ENCODE data around the gene TDP1. TPM values are rescaled to one million over a fixed set of nuclear protein-coding genes. Genes with fewer than 3 reads are reported as not detected.
"Not testable (repeated sequence)": the region's sequence is repeated elsewhere in the genome, so short reads cannot be mapped to it uniquely, and the experiment has no call there.

TDP1 gene
- total RNA-seq, 1 donor from 2014 or later: 3.4 TPM

DNA sequence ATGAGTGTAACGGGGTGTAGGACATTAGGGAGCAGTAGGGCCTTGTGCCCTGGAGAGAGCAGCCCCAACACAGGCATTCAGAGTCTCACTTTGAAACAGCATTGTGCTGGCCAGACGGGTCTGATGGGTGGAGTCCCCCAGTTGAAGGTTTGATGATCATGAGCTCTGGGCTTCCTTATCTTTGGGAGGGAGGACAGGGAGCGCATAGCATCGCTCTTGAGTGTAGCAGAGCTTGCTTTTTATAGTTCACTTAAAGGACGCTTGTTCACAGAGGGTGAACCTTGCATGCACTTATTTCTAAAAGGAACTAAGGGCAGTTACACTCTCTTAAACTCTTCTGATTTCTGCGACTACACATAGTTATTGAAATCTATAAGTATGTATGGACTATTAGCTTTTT lies 116.6 kb downstream of the TDP1 start:
- H3K36me3 ChIP-seq: no peaks in the 10 kb centered on the region
- peaks cover 33% of the 10 kb centered on the region for H3K27me3 ChIP-seq (ENCODE audit: low read depth)
- TF ChIP-seq, protein P1, sequence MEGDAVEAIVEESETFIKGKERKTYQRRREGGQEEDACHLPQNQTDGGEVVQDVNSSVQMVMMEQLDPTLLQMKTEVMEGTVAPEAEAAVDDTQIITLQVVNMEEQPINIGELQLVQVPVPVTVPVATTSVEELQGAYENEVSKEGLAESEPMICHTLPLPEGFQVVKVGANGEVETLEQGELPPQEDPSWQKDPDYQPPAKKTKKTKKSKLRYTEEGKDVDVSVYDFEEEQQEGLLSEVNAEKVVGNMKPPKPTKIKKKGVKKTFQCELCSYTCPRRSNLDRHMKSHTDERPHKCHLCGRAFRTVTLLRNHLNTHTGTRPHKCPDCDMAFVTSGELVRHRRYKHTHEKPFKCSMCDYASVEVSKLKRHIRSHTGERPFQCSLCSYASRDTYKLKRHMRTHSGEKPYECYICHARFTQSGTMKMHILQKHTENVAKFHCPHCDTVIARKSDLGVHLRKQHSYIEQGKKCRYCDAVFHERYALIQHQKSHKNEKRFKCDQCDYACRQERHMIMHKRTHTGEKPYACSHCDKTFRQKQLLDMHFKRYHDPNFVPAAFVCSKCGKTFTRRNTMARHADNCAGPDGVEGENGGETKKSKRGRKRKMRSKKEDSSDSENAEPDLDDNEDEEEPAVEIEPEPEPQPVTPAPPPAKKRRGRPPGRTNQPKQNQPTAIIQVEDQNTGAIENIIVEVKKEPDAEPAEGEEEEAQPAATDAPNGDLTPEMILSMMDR (IDR thresholded peaks at IDR 0.05; ENCODE audit: borderline replicate concordance): no peak
- H3K9me3 ChIP-seq (replicated peaks): no peaks in the 10 kb centered on the region
- intact Hi-C loops (cut with micrococcal nuclease): no loop called here
- no peak for DNase-seq
- no peak overlapping the region for H3K4me3 ChIP-seq
- H3K27ac ChIP-seq (replicated peaks): peak overlapping the region; percentile 55
- peaks cover 13% of the 10 kb centered on the region for H3K4me1 ChIP-seq

DNA sequence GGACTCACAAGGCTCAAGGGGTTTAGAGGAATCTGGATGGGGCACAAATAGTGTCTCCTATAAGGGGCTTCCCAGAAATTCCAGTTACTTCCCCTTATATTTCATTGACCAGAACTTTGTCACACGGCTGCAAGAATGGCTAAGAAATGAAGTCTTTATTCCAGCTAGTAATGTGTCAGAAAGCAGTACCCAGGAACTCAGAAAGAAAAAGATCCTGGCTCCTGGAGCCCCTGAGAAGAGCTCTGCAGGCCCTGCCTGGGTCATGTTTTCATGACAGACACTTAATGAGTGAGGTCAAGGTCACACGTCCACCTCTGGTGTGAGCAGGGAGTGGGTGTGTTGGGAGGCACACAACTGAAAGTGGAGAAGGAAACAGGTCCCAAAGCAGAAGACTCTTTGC lies 123.8 kb downstream of the TDP1 start:
- TF ChIP-seq, protein P1 (IDR thresholded peaks at IDR 0.05; ENCODE audit: borderline replicate concordance): no peak
- peaks cover 7% of the 10 kb centered on the region for H3K9me3 ChIP-seq (replicated peaks)
- intact Hi-C loops (cut with micrococcal nuclease): no loop called here

DNA sequence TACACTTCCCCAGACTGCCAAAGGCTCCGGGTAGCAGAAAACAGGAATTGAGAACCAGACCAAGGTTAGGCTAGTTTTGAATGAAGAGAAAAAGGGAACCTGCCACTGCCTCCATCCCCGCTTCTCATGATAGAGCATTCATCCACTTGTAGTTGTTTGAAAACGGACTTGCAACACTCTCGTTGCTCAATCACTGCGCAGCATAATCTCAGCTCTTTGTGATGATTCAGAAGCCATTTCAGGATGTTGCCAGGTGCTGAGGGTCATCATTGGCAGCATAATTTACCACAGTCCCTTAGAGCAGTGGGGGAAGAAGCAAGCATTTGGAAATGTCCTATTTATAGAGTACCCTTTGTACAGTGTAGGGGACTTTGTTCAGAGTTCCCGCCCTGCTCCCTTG lies 131.7 kb downstream of the TDP1 start:
- peak overlapping the region; percentile 65 for H3K27ac ChIP-seq (replicated peaks)

More for the DNA sequence above, 123.8 kb downstream of the TDP1 start:
- Histone ChIP-seq H3K4me3 (no peak overlapping the region), H3K36me3 (no peaks in the 10 kb centered on the region), H3K27ac (replicated peaks) (no peak overlapping the region), H3K27me3 (ENCODE audit: low read depth) (peaks cover 21% of the 10 kb centered on the region), H3K4me1 (no peaks in the 10 kb centered on the region)
- no peak for DNase-seq

DNA sequence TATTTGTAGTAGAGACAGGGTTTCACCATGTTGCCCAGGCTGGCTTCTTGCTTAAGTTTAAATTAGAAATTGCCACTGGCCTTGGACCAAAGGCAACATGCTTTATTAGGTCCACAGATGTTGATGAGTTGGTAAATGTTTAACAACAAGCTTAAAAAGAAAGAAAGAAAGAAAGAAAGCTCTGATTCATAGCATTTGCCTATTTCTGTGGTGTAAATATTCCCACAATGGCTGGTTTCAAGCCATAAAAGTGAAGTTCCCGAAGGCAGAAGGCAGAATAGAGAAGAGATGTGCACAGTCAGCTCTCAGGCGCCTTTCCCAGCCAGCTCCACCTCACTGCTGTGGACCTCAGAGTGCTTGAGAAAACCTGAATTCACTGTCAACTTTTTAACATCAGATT lies 132.4 kb downstream of the TDP1 start:
- intact Hi-C loops (cut with micrococcal nuclease): no loop called here
- no peak for DNase-seq
- peaks cover 24% of the 10 kb centered on the region for H3K4me1 ChIP-seq
- no peaks in the 10 kb centered on the region for H3K9me3 ChIP-seq (replicated peaks)
- no peak overlapping the region for H3K4me3 ChIP-seq
- TF ChIP-seq, protein P1 (IDR thresholded peaks at IDR 0.05; ENCODE audit: borderline replicate concordance): no peak
- peak overlapping the region; percentile 65 for H3K27ac ChIP-seq (replicated peaks)
- H3K36me3 ChIP-seq: no peaks in the 10 kb centered on the region
- no peaks in the 10 kb centered on the region for H3K27me3 ChIP-seq (ENCODE audit: low read depth)

More for the DNA sequence above, 131.7 kb downstream of the TDP1 start:
- H3K27me3 ChIP-seq (ENCODE audit: low read depth): no peaks in the 10 kb centered on the region
- intact Hi-C loops (cut with micrococcal nuclease): no loop called here
- no peak overlapping the region for H3K4me3 ChIP-seq
- peaks cover 2% of the 10 kb centered on the region for H3K9me3 ChIP-seq (replicated peaks)
- DNase-seq: peak; percentile 19
- peaks cover 24% of the 10 kb centered on the region for H3K4me1 ChIP-seq
- no peaks in the 10 kb centered on the region for H3K36me3 ChIP-seq
- TF ChIP-seq, protein P1 (IDR thresholded peaks at IDR 0.05; ENCODE audit: borderline replicate concordance): no peak

DNA sequence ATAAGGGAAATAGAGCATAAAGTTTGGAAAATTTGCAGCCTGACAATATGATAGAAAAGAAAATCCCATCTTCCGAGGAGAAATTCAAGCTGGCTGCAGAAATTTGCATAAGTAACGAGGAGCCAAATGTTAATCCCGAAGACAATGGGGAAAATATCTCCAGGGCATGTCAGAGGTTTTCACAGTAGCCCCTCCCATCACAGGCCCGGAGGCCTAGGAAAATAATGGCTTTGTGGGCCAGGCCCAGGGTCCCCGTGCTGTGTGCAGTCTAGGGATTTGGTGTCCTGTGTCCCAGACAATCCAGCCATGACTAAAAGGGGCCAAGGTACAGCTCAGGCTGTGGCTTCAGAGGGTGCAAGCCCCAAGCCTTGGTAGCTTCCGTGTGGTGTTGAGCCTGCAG lies 133.8 kb downstream of the TDP1 start:
- H3K36me3 ChIP-seq; DNase-seq; intact Hi-C loops (cut with micrococcal nuclease); H3K27me3 ChIP-seq (ENCODE audit: low read depth); H3K4me3 ChIP-seq; H3K27ac ChIP-seq (replicated peaks); H3K9me3 ChIP-seq (replicated peaks): not testable (repeated sequence)
- H3K4me1 ChIP-seq: peaks cover 24% of the 10 kb centered on the region

DNA sequence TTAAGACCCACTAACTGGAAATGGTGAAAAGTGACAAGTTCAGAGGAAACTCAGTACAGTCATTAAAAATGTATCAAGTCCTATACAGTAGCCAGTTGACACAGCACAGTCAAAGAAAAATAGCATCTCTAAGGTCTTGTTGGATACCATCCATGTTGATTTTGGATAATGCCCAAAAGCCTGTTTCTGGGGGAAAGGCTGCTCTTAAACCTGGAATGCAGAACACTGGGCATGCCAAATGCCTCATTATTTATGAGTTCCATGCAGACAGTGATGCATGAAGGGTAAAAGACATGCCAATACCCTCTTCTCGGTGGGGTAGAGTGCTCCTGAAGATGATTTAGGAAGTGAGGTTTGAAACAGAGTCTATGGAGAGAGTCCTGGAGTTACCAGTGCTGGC lies 135.7 kb downstream of the TDP1 start:
- TF ChIP-seq, protein P1 (IDR thresholded peaks at IDR 0.05; ENCODE audit: borderline replicate concordance): no peak
- no peaks in the 10 kb centered on the region for H3K36me3 ChIP-seq
- H3K9me3 ChIP-seq (replicated peaks): no peaks in the 10 kb centered on the region
- H3K4me3 ChIP-seq: no peak overlapping the region
- H3K27ac ChIP-seq (replicated peaks): peak overlapping the region; percentile 29
- DNase-seq: no peak
- intact Hi-C loops (cut with micrococcal nuclease): no loop called here
- peaks cover 24% of the 10 kb centered on the region for H3K4me1 ChIP-seq
- H3K27me3 ChIP-seq (ENCODE audit: low read depth): no peaks in the 10 kb centered on the region

Measured in left ventricle myocardium inferior (tissue), 1 donor.